Fibroblast of the aortic adventitia (primary cell): ENCODE data around the gene MMADHC. TPM values are rescaled to one million over a fixed set of nuclear protein-coding genes. Genes with fewer than 3 reads are reported as not detected.

Experiments
- DNase-seq: peaks from one replicate; pipeline ENCODE4 v3.0.0-alpha.2; 2010; ENCODE audit warnings: low read depth
- H3K4me3 ChIP-seq: 2 replicates; pipeline ENCODE4 v1.5.1; 2011; ENCODE audit warnings: low read depth, mild to moderate bottlenecking, control low read depth, low read length, moderate library complexity
- total RNA-seq: library from RNA; depleted of rRNA; stranded (reverse); fragments of >200 nt; gene quantifications from 2 replicates; pipeline ENCODE4 v1.2.3, GENCODE V29; 2012; ENCODE audit warnings: low replicate concordance
- TF ChIP-seq, protein P1 (sequence below): IDR thresholded peaks from 2 replicates; pipeline ENCODE4 v1.5.1; 2011; ENCODE audit warnings: mild to moderate bottlenecking, low read length, control low read depth, inconsistent platforms; ENCODE audit not compliant: insufficient read depth

The MMADHC gene
- total RNA-seq, 1 donor, result 169 TPM

DNA sequence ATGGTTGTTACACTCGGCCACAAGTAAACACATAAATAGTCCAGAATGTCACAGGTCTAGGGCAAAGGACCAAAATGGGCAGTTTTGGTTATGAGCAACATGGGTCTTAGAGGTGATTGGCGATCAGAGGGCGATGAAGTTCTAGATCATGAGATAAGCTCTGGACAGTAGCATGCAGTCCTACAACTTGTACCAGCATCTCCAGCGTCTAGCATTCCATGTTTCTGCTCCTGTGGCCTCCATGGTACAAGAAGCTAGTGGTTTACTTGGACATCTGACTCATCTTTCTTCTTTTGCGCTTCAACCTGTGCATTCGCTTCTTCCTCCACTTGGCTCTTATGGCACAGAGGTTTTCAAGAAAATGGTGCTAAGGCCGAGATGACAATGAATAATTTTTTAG, 8.9 kb upstream of the MMADHC start:
- no peak overlapping the region for H3K4me3 ChIP-seq
- no peak for DNase-seq
- TF ChIP-seq, protein P1, sequence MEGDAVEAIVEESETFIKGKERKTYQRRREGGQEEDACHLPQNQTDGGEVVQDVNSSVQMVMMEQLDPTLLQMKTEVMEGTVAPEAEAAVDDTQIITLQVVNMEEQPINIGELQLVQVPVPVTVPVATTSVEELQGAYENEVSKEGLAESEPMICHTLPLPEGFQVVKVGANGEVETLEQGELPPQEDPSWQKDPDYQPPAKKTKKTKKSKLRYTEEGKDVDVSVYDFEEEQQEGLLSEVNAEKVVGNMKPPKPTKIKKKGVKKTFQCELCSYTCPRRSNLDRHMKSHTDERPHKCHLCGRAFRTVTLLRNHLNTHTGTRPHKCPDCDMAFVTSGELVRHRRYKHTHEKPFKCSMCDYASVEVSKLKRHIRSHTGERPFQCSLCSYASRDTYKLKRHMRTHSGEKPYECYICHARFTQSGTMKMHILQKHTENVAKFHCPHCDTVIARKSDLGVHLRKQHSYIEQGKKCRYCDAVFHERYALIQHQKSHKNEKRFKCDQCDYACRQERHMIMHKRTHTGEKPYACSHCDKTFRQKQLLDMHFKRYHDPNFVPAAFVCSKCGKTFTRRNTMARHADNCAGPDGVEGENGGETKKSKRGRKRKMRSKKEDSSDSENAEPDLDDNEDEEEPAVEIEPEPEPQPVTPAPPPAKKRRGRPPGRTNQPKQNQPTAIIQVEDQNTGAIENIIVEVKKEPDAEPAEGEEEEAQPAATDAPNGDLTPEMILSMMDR, result no peak

DNA sequence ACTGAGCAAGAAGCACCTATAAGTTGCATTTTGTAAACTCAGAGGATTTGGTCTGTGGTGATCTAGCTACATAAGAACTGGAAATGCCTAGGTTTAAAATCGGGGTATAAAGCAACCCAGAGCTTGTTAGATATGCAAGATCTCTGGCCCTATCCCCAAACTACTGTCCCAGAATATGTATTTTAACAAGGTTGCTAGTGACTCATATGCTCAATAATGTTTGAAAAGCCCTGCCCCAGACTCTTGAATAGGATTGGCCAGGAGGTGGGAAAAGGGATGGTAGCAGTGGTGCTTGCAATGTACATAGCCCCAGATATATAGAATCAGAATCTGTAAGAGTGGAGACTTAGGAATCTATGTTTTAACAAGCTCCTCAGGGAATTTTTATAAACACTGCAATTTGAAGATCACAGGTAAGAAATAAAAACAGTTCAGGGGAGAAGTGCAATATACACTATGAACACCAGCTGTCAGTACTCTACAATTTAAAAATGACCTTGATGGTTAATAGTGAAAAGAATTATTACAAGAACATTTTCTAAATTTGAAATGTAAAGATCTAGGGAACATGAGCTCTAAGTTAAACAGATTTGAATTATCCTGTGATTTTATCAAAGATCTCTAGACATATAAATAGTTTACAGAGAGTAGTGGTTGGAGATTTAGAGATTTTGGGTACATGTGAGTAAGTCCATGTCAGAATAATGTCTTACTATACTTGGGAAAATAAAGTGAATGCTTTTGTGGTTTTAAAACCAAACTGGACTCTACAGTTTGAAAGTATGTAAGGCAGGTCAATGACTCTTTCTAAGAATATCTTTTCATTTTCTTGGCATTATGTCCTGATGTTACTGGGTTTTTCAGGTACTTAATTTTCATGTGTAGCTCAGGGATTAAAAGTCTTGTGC, 7.7 kb upstream of the MMADHC start:
- no peak overlapping the region for H3K4me3 ChIP-seq
- DNase-seq, result peak; percentile 63
- TF ChIP-seq, protein P1, result peak; percentile 57

DNA sequence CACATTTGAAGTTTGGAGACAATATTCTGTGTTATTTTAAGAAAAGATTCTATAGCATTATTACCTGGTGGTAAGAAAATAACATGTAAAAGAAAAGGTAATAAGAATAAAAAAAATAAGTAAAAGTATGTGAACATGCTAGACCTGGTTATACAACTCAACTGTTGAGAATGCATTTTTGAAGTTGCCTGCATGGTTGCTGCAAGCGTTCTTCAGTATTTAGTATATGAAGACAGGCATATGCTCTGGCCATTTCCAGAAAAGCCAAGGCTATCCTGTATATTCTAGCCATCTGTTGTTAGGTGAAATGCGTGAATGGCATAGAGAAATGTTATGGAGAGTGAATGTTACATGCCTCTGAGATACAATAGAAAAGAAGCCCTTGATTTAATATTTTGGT, 6.8 kb upstream of the MMADHC start:
- DNase-seq, result no peak
- H3K4me3 ChIP-seq, result no peak overlapping the region
- TF ChIP-seq, protein P1, result no peak

DNA sequence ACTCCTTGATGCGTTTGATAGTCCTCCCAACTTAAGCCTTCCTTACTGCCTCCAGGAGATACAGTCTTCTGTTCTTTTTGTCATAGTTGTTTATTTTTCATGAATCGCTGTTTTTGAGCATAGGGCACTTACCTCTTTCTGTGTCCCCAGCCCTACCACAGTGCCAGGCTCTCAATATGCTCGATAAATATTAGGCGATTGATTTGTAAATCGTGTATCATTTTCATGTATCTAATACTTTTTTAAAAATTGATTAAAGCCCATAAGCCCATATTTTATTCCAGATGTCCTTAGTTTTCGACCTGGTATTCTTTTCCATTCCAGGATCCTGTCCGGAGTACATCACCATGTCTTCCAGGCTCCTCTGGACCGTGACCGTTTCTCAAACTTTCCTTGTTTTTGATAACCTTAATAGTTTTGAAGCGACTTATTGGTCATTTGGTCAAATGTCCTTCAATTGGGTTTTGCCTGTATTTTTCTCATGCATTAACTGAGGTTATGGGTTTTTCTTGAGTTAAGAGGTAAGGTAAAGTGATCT, 444 bp upstream of the MMADHC start:
- DNase-seq, result no peak
- peak overlapping the region; percentile 97 for H3K4me3 ChIP-seq
- TF ChIP-seq, protein P1, result no peak

DNA sequence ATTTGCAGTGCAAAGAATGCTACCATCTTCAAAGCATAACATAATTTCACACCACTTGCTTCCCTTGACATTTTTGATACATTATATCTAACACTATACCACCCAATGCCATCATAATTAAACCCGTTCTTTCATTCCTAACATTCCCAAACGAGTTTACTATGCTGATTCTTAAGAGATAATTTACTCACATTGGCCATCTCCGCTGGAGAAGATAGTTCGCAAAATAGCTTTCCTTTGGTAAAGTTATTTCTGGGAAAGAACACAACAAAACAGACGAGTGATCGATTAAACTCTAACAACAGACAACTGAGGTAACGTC, 716 bp downstream of the MMADHC start:
- DNase-seq, result no peak
- TF ChIP-seq, protein P1, result no peak
- H3K4me3 ChIP-seq, result peak overlapping the region; percentile 97

DNA sequence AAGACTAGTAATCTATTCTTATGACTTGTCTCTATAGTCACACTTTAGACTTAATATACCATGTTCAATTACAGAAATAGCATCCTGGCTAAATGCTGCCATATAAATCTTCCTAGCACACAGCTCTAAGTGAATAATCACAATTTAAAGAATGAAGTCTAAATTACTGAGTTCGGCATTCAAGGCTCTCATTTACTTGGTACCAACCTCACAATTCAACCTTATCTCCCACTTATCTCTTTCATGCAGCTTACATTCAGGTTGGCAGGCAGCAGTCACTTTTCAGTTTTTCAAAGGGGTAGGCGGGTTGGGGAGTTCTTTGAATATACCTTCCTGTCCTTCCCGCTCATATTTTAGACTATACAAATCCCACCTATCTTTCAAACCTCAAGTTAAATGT, 1.5 kb downstream of the MMADHC start:
- TF ChIP-seq, protein P1, result no peak
- peak overlapping the region; percentile 97 for H3K4me3 ChIP-seq
- DNase-seq, result no peak
